ENCODE measurements around the gene ZNF624. TPM values are rescaled to one million over a fixed set of nuclear protein-coding genes. Genes with fewer than 3 reads are reported as not detected.

ZNF624 gene
- total RNA-seq, 4 donors from 2014 or later = 3.7 to 7.2 (median 5.5) TPM

GRCh38 chr17:16589097-16589969 lies 64.3 kb downstream of the ZNF624 start:
- 6 to 8% methylated on average over 32 to 46 of the region's 53 CpGs for WGBS, 2 donors
- peak overlapping the region; percentile 28 for H3K4me3 ChIP-seq (ENCODE audit: low read depth, poor library complexity, severe bottlenecking)
- TF ChIP-seq CTCF (IDR thresholded peaks at IDR 0.05) (peak in 1 of 3 donors; percentile 81), POLR2A (IDR thresholded peaks at IDR 0.05) (no peak)
- intact Hi-C loops (cut with DNase I; ENCODE audit: low total_unique reads) = no loop called here
- DNase-seq (ENCODE audit: low spot score in 2 of 2) = peak; percentile 88 to 98

GRCh38 chr17:16585796-16586195 lies 67.9 kb downstream of the ZNF624 start:
- peak in 1 of 2 donors; percentile 32 for DNase-seq (ENCODE audit: low spot score in 2 of 2)
- intact Hi-C loops (cut with DNase I; ENCODE audit: low total_unique reads) = no loop called here
- WGBS, 2 donors = 22 to 36% methylated on average over 4 of the region's 4 CpGs
- H3K4me3 ChIP-seq (ENCODE audit: low read depth, poor library complexity, severe bottlenecking) = no peak overlapping the region
- TF ChIP-seq CTCF (IDR thresholded peaks at IDR 0.05) = no peak
- no peak for TF ChIP-seq POLR2A (IDR thresholded peaks at IDR 0.05)

DNA sequence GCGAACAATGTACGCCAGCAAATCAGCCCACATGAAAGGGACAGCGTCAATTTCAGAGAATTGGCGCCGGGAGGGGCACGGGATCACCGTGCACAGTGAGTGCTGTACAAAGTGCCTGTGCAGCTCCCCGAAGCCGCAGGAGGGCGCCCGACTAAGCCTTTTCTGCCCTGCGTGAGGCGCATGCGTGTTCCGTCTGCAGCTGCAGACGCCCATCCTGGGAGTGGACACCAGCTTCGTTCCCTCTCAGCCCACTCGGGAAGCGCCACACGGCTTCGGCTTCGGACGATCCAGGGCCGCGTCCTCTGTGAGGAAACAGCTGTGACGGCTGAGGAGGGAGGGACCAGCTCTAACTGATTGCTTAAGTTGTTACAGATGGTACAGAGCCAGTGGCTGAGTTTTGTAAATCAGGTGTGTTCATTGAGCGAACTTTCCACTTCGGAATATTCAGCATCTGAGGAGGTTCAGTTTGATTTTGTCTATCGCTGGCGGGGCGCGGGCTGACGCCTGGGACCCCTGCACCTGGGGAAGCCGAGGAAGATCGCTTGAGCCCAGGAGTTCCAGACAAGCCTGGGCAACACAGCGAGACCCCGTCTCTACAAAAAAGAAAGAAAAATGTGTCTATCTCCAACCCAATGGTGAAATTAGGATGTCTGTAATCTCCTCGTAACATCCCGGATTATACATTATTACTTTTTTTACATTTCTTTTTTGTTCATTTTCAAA lies 69.2 kb downstream of the ZNF624 start:
- 9% methylated on average over 32 to 39 of the region's 39 CpGs for WGBS, 2 donors
- TF ChIP-seq POLR2A (IDR thresholded peaks at IDR 0.05) (no peak), CTCF (IDR thresholded peaks at IDR 0.05) (peak in 1 of 3 donors; percentile 76)
- H3K4me3 ChIP-seq (ENCODE audit: low read depth, poor library complexity, severe bottlenecking) = no peak overlapping the region
- peak; percentile 90 to 98 for DNase-seq (ENCODE audit: low spot score in 2 of 2)
- intact Hi-C loops (cut with DNase I; ENCODE audit: low total_unique reads) = no loop called here

- 47% methylated on average over 7 of the region's 7 CpGs for WGBS, 2 donors
- TF ChIP-seq CTCF (IDR thresholded peaks at IDR 0.05) = no peak
- no peak for TF ChIP-seq POLR2A (IDR thresholded peaks at IDR 0.05)
- intact Hi-C loops (cut with DNase I; ENCODE audit: low total_unique reads) = no loop called here
- H3K4me3 ChIP-seq (ENCODE audit: low read depth, poor library complexity, severe bottlenecking) = no peak overlapping the region
- DNase-seq (ENCODE audit: low spot score in 2 of 2) = no peak
Measured at GRCh38 chr17:16583781-16584180, 69.9 kb downstream of the ZNF624 start.

- WGBS, 2 donors = 65 to 84% methylated on average over 2 of the region's 2 CpGs
- DNase-seq (ENCODE audit: low spot score in 2 of 2) = no peak
- H3K4me3 ChIP-seq (ENCODE audit: low read depth, poor library complexity, severe bottlenecking) = no peak overlapping the region
- intact Hi-C loops (cut with DNase I; ENCODE audit: low total_unique reads) = no loop called here
- TF ChIP-seq POLR2A (IDR thresholded peaks at IDR 0.05) (no peak), CTCF (IDR thresholded peaks at IDR 0.05) (no peak)
Measured at GRCh38 chr17:16573466-16573865, 80.2 kb downstream of the ZNF624 start.

Other genes with a start within 250 kb of the ZNF624 start
- 1 to 10 TPM; 3.3 to 8.9 (median 6.9) TPM for gene TRPV2, start 238.3 kb downstream of the ZNF624 start, total RNA-seq
- gene LRRC75A, start 161.7 kb downstream of the ZNF624 start, total RNA-seq = 1 to 10 TPM in 2 of 4 donors, under 1 TPM in 2; 0.74 to 1.6 (median 0.99) TPM
- gene ZNF287, start 84.6 kb downstream of the ZNF624 start, total RNA-seq = 10 to 100 TPM in 1 of 4 donors, 1 to 10 TPM in 3; 3.9 to 11.8 (median 5.8) TPM
- gene CCDC144A, start 36.4 kb upstream of the ZNF624 start, total RNA-seq = 1 to 10 TPM in 2 of 4 donors, under 1 TPM in 2; 0.15 to 5.4 (median 1.2) TPM